ENCODE data around the gene ZNF354C. TPM values are rescaled to one million over a fixed set of nuclear protein-coding genes. Genes with fewer than 3 reads are reported as not detected.

Gene ZNF354C
- total RNA-seq, 1 experiment from 2014 or later, result 1.6 TPM

DNA sequence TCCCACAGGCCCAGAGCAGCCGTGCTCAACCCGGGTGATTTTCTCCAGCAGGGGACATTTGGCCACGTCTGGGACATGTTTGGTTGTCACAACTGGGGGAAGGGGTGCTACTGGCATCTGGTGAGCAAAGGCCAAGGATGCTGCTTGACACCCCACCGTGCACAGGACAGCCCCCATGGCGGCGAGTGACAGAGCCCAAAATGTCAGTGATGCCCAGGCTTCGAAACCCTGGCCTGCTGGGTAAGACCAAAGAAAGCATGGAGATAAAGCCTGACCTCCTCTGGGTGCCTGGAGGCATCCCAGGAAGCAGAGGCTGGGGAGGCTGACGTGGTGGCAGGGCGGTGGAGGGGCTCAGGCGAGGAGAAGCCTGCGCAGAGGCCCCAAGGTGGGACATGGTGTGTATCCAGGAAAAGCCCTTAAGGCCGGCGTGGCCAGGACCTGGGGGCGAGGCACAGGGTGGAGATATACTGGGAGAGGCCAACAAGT is 66.4 kb downstream of the ZNF354C start:
- no peak for DNase-seq (ENCODE audit: extremely low read depth, low read depth)

DNA sequence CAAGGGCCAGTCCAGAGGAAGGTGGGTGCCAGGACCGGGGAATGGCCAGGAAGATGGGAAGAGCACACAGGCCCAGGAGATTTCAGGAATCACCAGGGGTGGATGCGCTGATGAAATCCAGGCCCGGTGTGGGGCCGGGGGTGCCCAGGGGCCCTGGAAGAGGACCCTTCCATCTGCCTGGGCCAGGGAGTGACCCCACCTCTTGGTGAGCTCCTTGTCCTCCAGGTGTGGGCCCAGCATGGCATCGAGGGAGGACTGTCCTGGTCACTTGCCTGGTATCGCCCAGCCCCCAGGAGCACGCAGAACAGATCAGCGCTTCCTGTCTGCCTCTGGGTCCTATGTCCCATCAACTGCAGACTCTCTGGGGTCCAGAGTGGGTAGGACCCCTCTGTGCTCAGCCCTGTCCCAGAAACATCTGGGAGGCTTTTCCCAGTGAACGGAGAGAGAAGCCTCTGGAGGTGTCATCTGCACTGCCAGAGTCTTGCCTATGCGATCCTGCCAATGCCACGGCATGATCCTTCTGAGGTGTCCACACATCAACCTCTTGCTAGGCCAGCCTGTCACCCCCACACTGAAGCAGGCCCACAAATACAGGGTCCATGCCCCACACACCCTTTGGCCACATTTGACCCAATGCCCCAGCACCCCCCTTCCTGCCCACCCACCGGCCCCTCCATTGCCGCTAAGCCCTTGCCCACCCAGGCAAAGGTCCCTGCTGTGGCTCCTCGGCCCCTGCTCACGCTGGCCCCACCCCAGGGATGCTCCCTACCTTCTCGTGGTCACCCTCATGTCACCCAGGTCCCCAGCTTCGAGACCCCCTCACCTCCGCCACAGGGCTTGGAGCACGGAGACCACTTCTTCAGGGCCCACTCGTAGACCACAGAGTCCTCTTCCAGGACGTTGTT is 67.2 kb downstream of the ZNF354C start:
- no peak for DNase-seq (ENCODE audit: extremely low read depth, low read depth)

DNA sequence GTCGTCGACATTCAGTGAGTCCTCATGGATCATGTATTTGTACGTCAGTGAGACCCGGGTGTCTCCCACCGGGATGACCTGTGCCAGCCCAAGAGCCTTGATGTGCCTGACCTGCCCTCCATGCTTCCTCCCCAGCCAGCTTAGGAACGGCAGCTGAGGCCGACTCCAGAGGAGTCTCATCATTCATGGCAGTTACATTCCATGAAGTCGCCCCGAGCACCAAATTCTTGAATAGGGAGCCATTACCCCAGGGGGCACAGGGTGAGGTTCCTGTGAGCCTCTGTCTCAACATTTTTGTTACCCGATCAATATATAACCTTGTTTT is 67.8 kb downstream of the ZNF354C start:
- no peak for DNase-seq (ENCODE audit: extremely low read depth, low read depth)

DNA sequence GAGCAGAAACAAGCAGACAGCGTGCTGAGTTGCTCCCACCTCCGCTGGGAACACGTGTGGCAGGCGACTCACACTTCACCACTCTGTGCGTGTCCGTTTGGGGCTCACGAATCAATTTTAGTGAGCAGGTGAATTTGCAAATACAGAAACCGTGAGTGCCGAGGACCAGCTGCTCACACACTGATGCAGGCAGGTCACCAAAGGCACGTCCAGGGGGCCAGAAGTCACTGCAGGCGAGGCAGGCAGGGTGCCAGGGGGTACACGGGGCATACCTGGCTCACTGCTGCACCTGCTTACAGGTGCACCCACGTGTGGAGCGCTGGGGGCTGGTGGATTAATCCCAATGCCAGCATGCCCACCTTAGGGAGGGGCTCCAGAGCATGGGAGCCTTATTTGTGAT is 68.8 kb downstream of the ZNF354C start:
- no peak for DNase-seq (ENCODE audit: extremely low read depth, low read depth)

DNA sequence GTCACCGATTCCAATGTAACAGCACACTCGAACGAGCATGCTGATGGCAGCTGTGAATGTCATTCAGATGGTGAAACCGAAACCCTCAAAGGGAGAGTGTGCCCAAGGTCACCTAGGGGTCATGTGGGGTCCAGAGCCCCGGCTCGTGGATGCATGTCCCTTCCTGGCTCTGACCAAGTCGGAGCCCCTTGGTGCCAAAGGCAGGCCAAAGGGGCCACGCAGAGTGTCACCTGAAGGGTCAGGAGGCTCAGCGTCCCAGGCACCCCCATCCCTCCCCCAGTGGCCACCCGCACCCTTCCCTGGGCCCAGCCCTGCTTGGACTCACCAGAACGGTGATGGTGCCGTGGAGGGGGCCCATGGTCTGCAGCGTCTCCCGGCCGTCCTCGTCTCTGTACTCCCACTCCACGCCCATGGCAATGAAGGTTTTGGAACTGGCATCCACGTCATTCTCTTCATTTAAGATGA is 69.5 kb downstream of the ZNF354C start:
- DNase-seq (ENCODE audit: extremely low read depth, low read depth), result no peak

DNA sequence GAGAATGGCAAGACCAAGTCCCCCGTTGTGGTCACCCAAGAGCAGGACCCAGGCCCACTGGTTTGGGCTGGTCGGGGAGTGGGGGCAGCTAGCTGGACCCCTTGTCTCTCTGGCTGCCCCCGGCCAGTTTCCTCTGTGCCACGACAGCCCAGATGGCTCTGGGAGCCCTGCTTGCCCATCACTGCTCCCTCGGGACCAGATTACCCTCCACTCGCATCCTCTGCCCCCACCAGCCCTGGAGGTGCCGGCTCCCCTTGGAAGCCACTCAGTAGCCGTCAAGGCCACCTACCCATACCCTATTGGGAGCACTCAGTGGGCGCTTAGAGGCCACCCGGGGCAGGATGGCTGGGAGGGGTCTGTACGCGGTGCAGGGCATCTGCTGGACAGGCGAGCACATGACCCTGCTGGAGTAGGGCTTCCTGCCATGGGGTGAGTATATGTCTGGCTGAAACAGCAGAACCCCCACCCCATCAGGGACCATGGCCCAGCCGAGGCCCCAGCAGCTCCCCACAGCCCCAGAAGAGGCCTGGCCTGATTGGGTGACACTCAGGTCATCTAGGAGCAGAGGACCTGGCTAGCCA is 70.0 kb downstream of the ZNF354C start:
- DNase-seq (ENCODE audit: extremely low read depth, low read depth), result no peak

DNA sequence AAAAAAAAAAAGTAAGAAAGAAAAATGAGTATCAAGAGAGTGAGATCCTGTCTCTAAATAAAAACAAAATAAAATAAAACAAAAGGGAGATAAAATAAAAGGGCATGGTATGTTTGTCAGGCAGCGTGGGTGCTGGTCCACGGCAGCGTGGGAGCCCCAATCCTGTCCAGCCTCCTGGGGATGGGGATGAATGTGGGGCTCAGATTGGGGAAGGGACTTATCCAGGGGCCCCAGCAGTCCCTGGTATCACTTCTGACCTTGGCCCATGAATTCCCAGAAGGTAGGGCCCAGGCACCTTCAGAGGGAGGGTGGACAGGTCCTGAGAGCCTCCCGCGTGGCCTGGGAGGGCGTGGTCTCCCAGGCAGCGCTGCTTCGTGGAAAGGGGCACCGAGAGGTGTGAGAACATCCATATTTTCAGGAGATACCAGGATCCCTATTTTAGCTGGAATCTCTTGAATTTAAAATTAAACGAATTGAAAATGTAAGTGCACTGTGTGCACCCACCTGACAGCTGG is 71.2 kb downstream of the ZNF354C start:
- no peak for DNase-seq (ENCODE audit: extremely low read depth, low read depth)

DNA sequence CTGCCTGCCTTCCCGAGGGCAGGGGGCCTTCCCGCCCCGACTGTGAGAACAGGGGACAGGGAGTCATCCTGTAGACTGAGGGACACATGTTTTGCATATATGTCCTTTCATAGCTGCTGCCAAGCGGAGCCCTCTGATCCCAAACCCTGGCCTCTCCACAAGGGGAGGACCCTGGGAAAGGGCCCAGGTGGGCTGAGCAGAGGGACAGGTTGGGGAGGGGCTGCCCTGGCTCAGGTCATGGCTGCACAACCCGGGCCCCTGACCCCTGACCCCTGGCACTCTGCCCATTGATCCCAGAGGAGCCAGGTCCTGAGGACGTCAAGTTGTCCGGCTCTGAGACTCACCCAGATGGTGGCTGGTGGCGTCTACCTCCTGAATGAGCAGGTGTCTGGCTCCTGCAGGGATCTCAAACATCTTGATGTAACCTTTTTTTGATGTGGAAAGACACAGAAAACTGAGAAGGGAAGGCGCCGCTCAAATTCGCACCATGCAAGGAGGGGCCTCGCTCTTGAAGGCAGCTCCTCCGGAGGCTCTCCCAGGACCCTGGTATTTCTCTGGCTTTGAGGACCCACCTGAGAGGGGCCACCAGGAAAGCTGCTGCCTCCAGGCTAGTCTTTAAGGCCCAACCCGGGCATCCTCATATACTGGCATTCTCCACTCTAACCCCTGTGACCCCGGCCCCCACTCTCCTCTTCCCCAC is 71.9 kb downstream of the ZNF354C start:
- no peak for DNase-seq (ENCODE audit: extremely low read depth, low read depth)

DNA sequence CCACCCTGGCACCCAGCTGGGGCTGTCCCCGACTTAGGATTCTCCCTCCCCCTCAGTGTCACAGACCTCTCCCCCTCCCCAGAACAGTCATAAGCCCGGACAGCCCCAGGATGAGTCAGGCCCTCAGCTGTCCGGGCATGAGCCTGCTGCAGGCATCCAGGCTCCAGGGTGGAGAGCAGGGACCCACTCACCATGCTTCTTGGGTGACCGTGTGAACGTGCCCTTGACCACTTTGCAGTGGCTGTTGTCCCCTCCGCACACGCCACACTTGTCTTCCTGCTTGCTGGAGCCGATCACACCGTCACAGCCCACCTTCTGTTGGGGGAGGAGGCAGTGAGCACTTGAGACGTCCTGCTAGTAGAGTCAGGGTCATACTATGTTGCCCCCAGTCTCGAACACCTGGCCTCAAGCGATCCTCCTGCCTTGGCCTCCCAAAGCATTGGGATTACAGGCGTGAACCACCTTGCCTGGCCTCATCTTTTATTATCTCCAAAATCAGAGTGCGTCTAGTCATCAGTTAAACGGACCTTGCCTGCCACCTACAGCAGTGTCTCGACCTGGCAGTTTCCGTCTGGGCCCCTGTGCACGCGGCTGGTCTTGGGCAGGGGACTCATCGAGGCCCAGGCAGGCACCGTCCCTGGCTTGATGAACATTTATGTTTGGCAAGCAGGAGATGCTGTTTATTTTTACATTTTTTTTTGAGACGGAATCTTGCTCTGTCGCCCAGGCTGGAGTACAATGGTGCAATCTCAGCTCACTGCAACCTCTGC is 72.6 kb downstream of the ZNF354C start:
- no peak for DNase-seq (ENCODE audit: extremely low read depth, low read depth)

Other genes with a start within 250 kb of the ZNF354C start
- gene ZNF354B, start 200.4 kb upstream of the ZNF354C start, total RNA-seq (2014; rRNA removed; shearing (Covaris generic)), result 11.5 and 12.1 TPM in 2 replicates
- 0.26 and 0.35 TPM in 2 replicates for gene ZFP2, start 164.5 kb upstream of the ZNF354C start, total RNA-seq (2014; rRNA removed; shearing (Covaris generic))
- gene ZNF454, start 119.2 kb upstream of the ZNF354C start, total RNA-seq (2014; rRNA removed; shearing (Covaris generic)), result not detected in 2 replicates
- gene GRM6, start 65.1 kb upstream of the ZNF354C start, total RNA-seq (2014; rRNA removed; shearing (Covaris generic)), result not detected in 2 replicates
- gene ZNF879, start 36.6 kb upstream of the ZNF354C start, total RNA-seq (2014; rRNA removed; shearing (Covaris generic)), result 1.4 and 1.7 TPM in 2 replicates